Activated T-helper 9 cell treated with anti-CD3 and anti-CD28 coated beads, Interleukin-2, amount 50 U/mL, for 16 hours (primary cell): ENCODE data around the gene GZF1.

ENCODE experiments used
- DNase-seq: peaks from one replicate; pipeline ENCODE4 v3.0.0-alpha.2; 2020; ENCODE audit warnings: low read depth

The GZF1 gene

DNA sequence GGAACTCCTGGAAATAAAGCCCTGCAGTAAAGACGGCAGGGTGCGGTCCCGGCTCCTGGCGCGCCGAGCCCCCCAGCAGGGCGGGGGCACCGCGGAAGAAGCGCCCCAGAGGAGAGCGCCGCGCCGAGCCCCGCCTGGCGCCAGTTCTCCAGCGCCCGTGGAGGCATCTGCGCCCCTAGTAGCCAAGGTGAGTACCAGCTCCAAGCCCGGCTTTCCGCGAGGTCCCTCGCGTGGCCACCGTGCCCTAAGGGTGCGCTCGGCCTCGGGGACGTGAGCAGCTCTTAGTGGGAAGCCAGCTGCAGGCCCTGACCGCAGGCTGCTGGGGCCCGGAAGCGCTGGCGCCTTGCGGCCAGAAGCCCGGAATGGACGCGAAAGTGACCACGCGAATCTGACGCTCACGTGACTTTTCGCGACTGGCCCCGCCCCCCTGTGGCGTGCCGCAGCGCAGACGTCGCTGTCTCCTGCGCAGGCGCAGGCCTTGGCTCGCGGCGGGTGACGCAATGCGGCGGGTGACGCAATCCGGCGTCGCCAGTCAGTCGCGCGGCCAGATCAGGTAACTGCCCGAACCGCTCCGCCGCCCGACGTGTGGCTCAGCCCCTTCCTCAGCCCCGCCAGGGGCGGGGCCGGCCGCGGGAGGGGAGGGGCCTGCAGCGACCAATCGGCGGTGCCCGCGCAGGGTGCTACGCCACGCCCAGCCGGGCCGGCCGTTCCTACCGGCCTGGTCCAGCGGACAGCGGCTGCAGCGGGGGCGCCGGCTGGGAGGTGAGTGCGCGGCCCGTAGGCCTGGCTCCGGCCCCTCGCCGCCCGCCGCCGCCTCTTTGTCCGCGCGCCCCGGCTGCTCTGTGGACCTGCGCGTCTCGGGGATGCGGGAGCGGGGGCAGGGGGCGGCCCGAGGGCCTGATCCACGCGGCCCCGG, at the start of gene GZF1:
GZF1 (plus strand) TSS at position 707 of the 916 bp plus-strand sequence. CDS start 2,202 bp downstream, outside the sequence.
- peak; percentile 98 for DNase-seq

DNA sequence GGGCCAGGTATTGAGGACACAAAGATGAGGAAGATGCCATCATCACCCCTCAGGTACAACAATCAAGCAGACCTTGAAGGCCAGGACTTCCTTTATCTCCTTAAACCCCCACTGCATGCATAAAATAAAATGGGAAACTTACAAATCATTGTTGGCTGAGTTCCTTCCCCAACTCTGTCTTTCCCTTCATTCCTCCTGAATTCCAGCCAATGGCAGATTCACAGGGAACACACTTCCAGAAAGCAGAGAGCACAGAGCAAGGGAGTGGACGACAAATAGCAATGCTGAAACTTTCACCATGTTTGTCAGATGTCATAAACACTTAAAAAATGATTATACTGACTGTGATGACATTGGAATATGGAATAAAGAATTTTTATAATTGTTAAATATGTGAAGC, 48.7 kb upstream of the GZF1 start:
- DNase-seq: no peak

DNA sequence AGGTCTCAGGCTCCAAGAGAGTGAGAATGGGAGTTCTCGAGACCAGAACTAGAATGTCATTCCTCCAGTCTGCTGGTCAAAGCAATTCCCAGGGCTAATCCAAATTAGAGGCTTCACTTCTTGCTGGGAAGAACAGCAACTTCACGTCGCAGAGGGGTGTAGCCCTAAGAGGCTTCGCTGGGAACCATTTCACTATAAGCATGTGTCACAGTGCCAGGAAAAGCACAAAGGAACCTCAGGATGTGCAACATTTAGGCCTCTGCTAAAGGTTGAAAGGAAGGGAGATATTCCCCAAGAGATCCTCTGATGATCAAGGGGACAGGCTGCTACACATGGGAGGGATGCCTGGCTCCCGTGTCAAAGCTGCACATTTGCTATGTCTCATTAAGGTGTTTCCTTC, 47.3 kb upstream of the GZF1 start:
- no peak for DNase-seq

DNA sequence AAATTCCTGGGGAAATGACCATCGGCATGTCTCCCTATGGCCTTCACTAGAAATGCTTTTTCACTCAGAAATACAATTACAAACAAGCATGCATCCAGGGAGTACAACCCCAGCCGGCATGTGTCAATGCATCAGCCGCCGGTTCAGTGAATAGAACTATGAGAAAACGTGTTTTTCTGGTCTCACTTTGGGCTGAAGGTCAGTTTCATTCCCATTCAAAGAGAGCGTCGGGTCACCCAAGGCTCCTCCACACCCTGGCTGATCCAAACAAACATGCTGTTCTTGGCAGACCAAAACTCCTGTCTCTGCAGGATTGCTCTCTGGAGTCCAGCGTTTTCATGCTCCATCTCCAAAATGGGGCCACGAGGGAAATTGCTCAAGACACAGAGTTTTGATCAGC, 46.9 kb upstream of the GZF1 start:
- DNase-seq: no peak

DNA sequence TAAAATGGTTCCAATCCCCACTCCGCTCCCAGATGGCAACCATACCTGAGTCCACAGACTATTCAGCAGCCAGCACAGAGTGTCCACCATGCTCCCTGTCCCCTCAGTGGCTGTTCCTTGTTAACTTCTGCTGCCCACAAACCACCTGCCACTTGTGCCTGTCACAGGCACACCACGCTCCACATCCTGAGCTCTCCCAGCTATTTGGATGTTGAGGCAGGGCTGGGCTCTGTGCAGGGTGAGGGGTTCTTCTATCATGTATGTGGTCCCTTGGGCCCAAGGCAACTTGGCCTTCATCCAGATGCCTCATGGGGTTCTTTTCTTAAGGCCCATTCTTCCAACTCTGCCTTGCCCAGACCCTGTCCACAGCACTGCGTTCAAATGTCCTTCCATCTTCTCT, 45.4 kb upstream of the GZF1 start:
- DNase-seq: no peak

DNA sequence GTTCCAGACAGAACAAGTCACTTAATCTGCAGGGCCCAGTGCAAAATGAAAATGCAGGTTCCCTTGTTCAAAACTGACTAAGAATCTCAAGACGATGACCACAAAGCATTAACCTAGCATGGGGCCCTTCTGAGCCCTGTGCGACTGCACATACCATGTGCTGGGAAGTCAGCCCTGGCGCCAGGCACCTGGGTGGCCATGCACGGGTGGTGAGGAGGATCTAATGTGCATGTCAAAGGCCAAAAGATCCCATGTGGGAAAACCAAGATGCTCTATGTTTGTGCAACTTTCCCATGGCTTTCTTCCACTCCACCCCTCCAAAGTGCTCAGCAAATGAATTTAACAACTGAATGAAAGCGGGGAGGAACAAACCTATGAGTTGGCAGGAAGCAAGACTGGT, 44.9 kb upstream of the GZF1 start:
- no peak for DNase-seq

DNA sequence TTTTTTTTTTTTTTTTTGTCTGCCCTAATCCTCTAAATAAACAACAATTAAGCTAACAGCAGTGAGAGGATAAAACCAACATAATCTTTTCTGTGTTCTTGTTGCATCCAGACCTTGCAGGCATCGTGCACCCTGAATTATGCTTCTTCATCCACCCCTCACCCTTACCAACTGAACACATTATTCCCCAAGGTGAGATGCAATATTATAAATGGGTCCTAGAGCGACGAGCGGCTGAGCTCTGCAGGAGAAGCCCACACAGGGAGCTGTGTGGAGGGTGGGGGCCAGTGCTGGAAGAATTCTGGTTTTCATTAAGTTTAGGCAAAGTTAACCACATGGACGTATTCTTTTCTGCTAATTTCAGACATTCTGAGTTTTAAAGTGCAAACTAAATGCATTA, 43.6 kb upstream of the GZF1 start:
- no peak for DNase-seq

DNA sequence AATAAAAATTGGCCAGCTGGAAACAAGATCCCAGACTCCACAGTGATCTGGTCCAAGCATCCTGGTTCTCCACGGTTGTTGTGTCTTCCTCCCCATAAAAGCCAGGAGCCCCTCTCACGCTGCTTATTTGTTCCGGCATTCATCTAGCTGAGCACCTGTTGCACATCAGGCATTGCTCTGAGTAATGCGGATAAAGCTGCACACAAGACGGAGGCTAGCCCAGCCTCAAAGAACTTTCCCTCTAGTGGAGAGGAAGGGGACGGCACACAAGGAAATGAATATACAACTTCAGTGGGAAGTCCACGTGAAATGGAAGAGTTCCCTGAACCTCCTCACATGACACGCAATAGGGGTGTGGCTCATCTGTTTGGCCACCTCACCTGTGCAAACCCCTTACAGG, 41.7 kb upstream of the GZF1 start:
- no peak for DNase-seq

DNA sequence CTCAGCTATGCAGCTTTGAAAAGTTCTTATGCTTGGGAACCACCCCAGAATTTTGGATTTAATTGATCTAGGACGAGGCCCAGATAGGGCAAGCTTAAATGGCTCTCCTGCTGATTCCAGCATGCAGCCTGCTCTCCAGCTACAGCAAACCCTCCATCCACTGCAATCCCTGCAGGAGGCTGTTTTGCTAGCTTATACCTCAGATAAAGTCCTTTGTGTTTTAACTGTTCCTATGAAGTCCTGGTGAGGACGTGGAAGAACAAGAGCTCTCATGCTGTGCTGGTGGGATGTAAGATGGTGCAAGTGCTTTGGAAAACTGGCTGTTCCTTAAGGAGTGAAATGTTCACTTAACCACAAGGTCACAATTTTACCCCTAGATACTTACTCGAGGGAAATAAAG, 36.9 kb upstream of the GZF1 start:
- DNase-seq: no peak

DNA sequence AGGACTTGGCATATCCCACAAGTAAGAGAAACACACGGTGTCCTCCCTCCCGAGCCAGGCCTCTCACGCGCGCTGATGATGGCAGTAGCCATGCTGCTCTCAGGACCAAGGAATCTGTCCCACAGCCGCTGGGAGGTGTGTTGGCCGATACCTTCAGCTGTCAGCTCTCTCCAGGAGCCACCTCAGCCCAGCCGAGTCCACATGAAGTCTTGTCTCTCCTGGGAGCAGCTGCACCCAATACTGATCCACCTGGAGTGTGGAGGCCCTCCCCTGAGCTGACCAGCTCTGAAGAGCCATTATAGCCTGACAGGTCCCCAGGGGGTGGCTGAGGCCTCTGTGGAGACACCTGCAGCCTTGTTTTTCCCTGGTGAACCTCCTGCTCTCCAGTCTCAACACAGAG, 35.2 kb upstream of the GZF1 start:
- no peak for DNase-seq

DNA sequence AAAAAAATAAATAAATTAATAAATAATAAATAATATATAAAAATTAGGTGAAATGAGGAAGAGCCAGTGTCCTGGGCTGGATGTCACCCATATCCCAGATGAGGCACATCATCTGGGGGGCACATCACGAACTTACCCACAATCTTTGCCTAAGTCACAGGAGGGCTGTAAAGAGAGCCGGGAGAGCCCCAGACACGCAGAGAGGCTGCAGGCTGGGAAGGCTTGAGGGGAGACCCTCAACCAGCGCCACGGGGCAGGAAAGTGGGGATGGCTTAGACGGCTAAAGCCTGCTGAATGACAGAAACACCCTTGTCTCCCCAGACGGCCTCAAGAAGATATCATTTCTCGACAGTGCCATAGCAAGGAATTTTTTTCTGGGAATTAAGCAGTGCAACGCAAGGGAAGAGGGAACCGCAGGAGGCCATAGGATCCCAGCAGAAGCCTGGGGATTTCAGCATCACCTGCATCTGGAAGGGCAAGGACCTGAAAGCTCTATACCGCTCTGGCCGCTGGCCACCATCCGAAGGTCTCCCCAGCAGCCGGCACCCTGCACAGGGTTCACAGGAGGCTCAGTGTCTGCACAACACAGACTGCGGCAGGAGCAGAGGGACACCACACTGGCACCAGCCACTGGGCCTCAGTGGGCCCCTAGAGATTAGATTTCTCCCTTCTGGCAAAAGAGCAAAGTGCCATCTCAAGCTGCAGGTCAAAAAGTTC, 34.2 kb upstream of the GZF1 start:
- no peak for DNase-seq

DNA sequence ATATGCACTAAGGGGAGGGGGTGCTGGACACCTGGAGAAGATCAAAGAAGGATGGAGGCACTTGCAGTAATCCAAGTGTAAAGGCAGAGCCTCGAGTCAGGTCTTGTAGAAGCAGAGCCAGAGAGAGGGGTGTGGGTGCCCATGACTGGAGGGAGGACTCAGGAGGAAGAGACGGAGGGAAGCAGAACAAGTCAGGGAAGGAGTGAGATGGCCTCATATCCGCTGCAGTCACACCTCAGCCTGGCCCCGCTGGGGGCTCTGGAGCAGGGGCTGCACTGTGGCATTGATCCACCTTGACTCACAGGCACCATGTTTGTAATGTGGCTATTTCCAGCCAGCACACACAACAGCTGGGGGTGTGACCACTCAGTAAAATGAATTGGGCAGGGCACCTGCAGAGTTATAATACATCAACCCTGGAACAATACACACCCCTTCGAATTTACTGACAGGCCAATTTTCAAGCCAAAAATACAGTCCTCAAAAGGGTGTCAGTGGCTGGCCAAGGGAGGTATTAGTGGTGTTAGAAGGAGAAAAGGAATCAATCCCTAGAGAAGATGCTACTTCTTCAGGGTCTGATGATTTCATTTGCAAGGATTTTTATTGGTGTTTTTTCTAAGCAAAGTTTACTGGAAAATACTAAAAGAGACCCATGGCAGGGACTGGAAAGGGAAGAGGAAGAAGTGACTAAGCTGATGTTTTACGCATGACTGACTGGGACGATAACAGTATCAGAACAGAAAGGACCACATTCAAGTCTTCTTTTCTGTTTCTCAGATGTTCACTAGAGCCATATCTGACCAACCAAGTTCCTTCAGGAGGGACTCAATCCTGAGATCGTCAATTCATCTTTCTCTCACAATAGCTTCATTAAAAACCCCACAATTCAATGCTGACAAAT, 30.3 kb upstream of the GZF1 start:
- no peak for DNase-seq

DNA sequence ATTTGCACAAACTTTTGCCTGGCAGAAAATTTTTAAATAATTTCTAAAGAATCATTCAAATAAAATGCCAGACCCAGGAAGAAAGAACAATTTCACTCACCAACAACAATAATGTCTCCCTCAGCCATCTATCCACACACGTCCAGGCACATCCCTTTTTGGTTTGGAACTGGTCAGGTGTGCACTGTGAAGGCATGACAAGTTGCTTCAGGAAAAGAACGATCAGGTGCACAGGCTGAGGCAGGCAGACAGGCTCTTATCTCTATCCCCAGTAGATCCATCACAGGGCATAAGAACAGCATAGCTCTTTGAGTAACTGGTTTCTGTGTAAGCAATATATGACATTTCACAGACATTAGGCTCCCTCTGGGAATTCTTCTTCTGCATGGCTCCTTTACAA, 29.5 kb upstream of the GZF1 start:
- DNase-seq: no peak

DNA sequence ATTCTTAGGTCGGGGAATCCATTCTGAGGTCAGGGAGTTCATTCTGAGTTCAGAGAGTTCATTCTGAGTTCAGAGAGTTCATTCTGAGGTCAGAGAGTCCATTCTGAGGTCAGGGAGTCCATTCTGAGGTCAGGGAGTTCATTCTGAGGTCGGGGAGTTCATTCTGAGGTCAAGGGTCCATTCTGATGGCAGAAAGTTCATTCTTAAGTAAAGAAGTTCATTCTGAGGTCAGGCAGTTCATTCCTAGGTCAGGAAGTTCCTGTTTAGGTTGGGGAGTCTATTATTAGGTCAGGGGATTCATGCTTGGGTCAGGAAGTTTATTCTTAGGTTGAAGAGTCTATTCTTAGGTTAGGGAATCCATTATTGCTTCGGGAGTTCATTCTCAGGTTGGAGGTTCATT, 27.9 kb upstream of the GZF1 start:
- no peak for DNase-seq

DNA sequence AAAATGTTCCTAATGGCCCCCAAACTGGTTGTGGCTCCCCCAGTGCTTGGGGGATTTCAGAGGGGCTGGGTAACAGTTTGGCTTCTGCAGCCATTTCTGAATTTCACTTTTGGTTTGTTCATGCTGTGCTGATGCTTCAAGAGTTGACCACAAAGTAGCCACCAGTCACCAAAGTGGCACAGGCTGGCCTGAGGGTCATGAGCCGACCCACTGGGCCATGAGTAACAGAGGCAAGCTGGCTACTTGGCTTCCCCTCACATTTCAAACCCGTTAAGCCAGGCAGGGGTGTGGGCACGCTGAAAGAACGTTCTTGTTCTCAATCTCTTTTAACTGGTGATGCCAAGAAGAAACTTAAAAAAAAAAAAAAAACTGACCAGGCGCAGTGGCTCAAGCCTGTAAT, 26.5 kb upstream of the GZF1 start:
- no peak for DNase-seq

DNA sequence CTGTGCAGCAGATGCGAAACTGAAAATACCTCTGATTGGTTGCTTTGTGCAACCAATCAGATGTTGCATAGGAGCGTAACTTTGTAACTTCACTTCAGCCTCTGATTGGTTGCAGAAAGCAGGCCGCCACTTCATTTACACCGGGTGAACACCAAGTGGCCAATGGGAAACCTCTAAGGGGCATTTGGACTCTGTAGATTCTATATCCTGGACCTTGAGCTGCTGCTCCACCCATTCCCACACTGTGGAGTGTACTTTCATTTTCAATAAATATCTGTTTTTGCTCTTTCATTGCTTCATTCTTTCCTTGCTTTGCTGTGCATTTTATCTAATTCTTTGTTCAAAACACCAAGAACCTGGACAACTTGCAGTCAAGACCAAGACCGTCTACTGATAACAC, 25.5 kb upstream of the GZF1 start:
- DNase-seq: no peak

DNA sequence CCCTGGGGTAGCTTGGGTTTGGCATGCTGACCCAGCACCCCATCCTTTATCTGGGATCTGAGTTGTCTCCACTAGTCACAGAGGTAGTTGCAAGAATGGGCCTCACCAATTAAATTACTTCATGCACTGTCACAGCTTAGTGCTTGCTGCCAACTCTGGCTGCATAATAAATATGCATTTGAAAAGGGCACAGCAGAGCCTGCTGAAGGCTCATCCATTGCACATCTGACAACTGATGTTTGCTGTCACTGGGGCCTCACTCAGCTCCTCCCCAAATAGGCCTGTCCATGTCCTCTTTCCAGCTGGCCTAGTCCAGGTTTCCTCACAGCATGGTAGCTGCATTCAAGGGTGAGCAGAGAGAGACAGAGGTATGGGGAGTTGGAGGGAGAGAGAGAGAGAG, 24.7 kb upstream of the GZF1 start:
- DNase-seq: no peak

DNA sequence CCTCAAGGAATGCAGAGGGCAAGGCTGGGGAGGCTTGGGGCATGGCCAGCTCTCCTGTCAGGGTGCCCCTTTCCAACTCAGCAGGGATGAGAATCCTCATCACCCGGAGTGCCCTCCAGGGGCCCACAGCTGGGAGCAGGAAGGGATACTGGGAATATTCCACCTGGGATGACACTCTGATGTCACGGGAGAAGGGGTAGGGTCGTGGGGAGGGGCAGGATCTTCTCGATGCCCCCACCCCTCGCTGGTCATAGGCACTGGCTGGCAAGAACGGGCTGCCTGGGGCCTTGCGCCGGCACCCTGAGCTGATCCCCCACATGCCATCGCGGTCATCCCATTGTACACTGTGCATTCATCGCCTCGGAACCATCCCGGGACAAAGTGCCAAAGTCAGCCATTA, 22.0 kb upstream of the GZF1 start:
- DNase-seq: no peak

DNA sequence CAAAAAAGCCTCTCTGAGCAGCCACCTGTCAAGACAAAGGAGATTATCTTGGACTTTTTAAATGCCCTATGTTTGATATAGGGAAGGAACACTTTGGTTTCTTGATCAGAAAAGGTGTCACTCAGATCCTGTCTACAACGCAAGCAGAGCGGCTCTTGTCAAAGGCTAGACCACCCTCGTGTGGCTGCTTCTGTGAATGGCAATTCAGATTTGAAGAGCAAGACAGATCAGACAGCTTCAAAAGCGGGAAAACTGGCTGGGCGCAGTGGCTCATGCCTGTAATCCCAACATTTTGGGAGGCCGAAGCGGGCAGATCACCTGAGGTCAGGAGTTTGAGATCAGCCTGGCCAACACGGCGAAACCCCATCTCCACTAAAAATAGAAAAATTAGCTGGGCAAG, 21.5 kb upstream of the GZF1 start:
- DNase-seq: no peak

DNA sequence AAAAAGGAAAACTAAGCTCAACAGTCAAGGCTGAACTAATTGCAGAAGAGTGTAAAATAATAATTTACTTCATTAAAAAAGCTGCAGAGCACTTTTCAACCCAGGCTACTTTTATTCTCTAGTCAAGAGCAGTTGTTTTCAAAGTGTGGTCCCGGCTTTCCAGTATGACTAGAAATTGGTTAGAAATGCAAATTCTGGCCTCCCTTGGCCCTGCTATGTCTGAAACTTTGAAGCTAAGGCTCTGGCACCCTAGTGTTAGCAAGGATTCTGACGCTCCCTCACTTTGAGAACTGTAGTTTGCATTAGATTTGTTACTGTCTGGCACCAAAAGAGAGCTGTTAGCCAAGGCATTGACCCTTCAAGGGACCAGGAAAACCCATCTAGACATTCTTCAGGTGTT, 20.9 kb upstream of the GZF1 start:
- no peak for DNase-seq

DNA sequence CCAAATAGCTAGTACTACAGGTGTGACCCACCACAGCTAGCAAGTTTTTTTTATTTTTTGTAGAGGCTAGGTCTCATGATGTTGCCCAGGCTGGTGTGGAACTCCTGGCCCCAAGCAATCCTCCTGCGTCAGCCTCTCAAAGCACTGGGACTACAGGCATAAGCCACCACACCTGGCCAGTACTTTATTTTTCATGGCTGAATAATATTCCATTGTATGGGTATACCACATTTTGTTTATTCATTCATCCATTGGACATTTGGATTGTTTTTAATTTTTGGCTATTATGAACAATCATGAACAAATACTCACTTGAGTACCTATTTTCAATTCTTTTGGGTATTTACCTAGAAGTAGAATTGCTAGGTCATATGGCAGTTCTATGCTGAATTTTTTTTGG, 18.4 kb upstream of the GZF1 start:
- no peak for DNase-seq

DNA sequence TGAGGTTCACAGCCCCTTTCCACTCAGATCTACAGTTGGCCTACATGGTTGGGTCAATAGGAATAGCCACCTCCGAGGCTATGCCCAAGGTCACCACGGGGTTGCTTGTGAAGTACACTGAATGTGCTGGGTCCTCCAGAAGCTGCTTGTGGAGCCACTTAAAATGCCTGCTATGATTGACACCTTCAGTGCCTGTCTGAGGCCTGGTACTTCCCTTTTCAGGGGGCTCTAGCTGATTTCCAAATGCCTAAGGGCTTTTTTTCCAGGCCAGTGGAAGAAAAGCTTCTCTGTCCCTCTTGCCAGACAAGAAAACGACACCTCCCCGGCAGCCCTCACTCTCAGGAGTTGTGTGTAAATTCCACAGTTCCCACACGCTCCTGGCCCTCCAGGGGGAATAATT, 17.6 kb upstream of the GZF1 start:
- no peak for DNase-seq

DNA sequence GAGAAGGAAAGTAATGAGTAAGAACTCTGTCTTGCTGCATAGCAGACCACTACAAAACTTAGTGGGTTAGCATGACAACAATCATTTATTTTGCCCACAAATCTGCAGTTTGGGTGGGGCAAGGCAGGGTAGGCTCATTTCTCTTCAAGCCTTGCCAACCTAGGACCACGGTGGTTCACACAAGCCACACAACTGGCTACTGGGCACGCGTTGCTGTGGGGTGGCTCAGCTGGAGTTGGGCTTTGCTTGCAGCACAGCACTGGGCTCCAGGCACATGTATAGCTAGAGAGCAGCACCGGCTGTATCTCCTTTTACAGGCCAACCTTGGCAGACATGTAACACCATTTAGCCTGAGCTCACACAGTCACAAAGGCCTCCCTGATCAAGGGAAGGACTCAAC, 16.0 kb upstream of the GZF1 start:
- DNase-seq: no peak
